Neutrophil (primary cell): ENCODE data around the gene NEK4.
A peak's percentile ranks its signal among the peaks of the same experiment; 100 is the strongest.
"Not testable (repeated sequence)": the region's sequence is repeated elsewhere in the genome, so short reads cannot be mapped to it uniquely, and the experiment has no call there.

Experiments used
- H3K27ac ChIP-seq: fragments of 200-600 bp; sonication (generic); 2 replicates; pipeline ENCODE4 v1.5.1; 2016; ENCODE audit warnings: mild to moderate bottlenecking, moderate library complexity
- H3K27me3 ChIP-seq: fragments of 200-600 bp; sonication (generic); 2 replicates; pipeline ENCODE4 v1.6.0; 2016; ENCODE audit warnings: mild to moderate bottlenecking
- H3K36me3 ChIP-seq: fragments of 200-600 bp; sonication (generic); 2 replicates; pipeline ENCODE4 v1.5.1; 2017
- H3K4me1 ChIP-seq, 2 experiments: fragments of 200-600 bp in 1 of 2; sonication (generic) in 1 of 2; 1 replicate in 1 of 2; 2 replicates in 1 of 2; pipeline versions ENCODE4 v1.5.1 to v1.6.1; 2013 to 2016; ENCODE audit warnings: low read depth in 1 of 2, low read length in 1 of 2, mild to moderate bottlenecking in 1 of 2, moderate library complexity in 1 of 2; ENCODE audit not compliant: control insufficient read depth in 1 of 2, insufficient read depth in 1 of 2
- H3K4me3 ChIP-seq, 2 experiments: fragments of 200-600 bp in 1 of 2; sonication (generic) in 1 of 2; 1 replicate in 1 of 2; 2 replicates in 1 of 2; pipeline ENCODE4 v1.5.1; 2013 to 2016; ENCODE audit warnings: low read depth in 1 of 2, low read length in 1 of 2, mild to moderate bottlenecking in 1 of 2, moderate library complexity in 1 of 2
- H3K9me3 ChIP-seq: fragments of 200-600 bp; sonication (generic); 2 replicates; pipeline ENCODE4 v1.5.1; 2016
- TF ChIP-seq, protein P1 (sequence below): fragments of 200-600 bp; sonication (generic); IDR thresholded peaks from 2 replicates; pipeline ENCODE4 v1.5.1; 2016; ENCODE audit warnings: antibody characterized with exemption

Gene NEK4

DNA sequence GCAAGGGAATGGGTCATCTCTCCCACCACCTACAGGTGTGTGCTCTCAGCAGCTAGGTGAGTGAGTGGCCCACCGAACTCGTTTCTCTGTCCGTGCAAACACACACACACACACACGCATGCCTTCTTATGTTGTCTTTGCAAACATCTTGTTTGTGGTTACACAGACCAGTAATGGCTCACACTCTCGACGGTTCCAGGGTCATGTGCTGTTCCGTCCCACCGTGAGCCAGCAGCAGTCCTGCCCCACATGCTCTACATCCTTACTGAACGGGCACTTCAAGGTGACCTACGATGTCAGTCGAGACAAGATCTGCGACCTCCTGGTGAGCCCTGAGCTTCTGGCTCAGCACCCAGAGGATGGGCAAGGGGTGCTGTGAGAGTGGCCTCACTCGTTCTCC is 11.0 kb upstream of the NEK4 start:
- H3K9me3 ChIP-seq = no peaks in the 10 kb centered on the region
- no peak overlapping the region for H3K4me3 ChIP-seq
- no peaks in the 10 kb centered on the region for H3K36me3 ChIP-seq
- TF ChIP-seq, protein P1, sequence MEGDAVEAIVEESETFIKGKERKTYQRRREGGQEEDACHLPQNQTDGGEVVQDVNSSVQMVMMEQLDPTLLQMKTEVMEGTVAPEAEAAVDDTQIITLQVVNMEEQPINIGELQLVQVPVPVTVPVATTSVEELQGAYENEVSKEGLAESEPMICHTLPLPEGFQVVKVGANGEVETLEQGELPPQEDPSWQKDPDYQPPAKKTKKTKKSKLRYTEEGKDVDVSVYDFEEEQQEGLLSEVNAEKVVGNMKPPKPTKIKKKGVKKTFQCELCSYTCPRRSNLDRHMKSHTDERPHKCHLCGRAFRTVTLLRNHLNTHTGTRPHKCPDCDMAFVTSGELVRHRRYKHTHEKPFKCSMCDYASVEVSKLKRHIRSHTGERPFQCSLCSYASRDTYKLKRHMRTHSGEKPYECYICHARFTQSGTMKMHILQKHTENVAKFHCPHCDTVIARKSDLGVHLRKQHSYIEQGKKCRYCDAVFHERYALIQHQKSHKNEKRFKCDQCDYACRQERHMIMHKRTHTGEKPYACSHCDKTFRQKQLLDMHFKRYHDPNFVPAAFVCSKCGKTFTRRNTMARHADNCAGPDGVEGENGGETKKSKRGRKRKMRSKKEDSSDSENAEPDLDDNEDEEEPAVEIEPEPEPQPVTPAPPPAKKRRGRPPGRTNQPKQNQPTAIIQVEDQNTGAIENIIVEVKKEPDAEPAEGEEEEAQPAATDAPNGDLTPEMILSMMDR = no peak
- H3K27me3 ChIP-seq = no peaks in the 10 kb centered on the region
- H3K27ac ChIP-seq = no peak overlapping the region
- no peaks in the 10 kb centered on the region for H3K4me1 ChIP-seq

DNA sequence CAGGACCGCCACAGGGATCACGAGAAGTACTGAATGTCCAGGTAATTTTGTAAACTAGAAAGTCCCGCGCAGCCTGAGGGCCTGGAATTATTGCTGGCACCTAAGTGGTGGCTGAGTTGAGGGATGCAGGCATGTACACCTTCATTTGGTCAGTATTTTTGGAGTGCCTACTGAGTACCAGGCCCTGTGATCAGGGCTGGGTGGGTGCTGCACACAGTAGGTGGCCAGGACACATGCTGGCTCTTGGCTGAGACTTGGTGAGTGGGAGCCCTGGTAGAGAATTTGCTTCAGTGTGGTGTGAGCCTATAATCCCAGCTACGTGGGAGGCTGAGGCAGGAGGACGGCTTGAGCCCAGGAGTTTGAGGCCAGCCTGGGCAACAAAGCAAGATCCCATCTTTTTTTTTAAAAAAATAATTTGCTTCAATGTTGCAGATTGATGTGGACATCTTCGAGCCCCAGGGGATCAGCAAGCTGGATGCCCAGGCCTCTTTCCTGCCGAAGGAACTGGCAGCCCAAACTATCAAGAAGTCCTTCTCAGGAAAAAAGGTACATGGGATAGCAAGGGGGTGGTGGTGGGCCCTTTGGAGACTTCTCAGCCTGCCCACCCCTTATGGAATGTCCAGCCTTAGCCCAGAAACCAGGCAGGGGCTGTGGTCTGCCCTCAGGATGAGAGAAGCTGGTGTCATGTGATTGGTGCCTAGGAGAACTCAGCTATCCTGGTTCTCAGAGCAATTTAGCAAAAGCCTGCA is 9.3 kb upstream of the NEK4 start:
- H3K9me3 ChIP-seq = no peaks in the 10 kb centered on the region
- no peaks in the 10 kb centered on the region for H3K27me3 ChIP-seq
- H3K36me3 ChIP-seq = no peaks in the 10 kb centered on the region
- H3K4me1 ChIP-seq = no peaks in the 10 kb centered on the region
- peak overlapping the region; percentile 61 for H3K27ac ChIP-seq
- TF ChIP-seq, protein P1 = no peak
- no peak overlapping the region for H3K4me3 ChIP-seq

DNA sequence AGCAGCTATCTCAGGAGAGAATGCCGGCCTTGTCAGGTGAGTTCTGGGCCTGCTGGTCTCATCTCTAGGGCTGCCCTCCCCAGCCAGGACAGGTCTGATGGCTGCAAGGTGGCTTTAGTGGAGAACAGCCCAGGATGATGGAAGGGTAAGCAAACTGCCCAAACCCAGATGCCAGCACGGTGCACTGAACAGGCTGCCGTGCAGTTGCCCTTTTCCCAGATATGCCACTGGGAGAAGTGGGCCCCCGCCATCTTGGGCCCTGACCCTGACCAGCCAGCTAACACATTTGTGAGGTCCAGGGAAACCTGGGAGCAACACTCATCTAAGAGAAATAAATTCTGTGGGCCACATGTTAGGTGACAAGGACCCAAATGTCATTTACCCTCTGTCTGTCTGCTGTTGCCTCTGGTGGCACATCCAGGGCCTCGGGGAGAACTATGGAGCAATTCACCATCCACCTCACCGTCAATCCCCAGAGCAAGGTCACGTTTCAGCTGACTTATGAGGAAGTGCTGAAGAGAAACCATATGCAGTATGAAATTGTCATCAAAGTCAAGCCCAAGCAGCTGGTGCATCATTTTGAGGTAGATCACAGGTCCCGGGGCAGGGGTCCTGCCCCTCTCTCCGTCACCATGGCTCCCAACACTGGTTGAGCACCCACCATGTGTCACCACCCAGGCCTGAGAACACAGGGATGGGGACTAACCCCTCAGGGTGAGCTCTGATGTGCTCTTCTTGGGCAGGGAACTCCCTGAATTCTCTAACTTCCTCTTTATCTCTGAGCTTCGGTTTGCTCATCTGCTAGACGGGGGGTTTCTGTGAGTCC is 8.5 kb upstream of the NEK4 start:
- H3K36me3 ChIP-seq = no peaks in the 10 kb centered on the region

DNA sequence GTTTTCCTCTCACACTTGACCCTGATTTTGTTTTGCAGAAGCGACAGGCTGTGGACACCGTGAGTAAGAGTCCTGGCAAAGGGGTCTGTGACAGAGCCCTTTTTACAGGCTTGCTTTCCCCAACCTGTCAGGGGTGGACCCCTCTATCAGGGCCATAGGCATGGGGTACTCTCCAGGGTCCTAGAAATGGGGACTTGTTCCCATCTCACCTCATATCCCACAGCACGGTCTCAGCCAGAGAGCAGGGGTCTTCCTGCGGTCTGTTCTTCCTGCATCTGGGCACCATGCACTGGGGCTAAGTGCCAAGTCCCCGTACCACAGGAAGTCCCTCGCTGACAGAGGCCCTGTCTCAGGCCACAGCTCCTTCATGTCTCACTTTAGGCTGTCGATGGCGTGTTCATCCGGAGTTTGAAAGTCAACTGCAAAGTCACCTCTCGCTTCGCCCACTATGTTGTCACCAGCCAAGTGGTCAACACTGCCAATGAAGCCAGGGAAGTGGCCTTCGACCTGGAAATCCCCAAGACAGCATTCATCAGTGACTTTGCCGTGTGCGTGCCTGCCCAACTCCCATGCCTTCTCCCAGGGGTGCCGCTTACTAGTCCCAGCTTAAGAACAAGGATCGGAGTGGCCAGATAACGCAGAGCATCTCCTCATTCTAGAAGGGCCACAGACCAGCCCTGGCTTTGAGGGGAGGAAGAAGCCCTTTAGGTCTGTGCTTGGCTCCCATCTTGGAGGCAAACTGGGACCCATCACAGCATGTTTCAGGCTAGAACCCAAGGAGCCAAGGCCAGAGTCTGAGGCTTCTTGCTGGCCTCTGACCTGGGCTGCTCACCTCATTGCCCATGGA is 7.4 kb upstream of the NEK4 start:
- no peak overlapping the region for H3K27ac ChIP-seq
- no peak overlapping the region for H3K4me3 ChIP-seq
- H3K36me3 ChIP-seq = no peaks in the 10 kb centered on the region
- TF ChIP-seq, protein P1 = no peak
- no peaks in the 10 kb centered on the region for H3K4me1 ChIP-seq
- H3K9me3 ChIP-seq = no peaks in the 10 kb centered on the region
- no peaks in the 10 kb centered on the region for H3K27me3 ChIP-seq

More for the DNA sequence above, 8.5 kb upstream of the NEK4 start:
- no peak overlapping the region for H3K4me3 ChIP-seq
- H3K4me1 ChIP-seq = no peaks in the 10 kb centered on the region
- H3K27me3 ChIP-seq = no peaks in the 10 kb centered on the region
- no peaks in the 10 kb centered on the region for H3K9me3 ChIP-seq
- TF ChIP-seq, protein P1 = no peak
- H3K27ac ChIP-seq = peak overlapping the region; percentile 61

DNA sequence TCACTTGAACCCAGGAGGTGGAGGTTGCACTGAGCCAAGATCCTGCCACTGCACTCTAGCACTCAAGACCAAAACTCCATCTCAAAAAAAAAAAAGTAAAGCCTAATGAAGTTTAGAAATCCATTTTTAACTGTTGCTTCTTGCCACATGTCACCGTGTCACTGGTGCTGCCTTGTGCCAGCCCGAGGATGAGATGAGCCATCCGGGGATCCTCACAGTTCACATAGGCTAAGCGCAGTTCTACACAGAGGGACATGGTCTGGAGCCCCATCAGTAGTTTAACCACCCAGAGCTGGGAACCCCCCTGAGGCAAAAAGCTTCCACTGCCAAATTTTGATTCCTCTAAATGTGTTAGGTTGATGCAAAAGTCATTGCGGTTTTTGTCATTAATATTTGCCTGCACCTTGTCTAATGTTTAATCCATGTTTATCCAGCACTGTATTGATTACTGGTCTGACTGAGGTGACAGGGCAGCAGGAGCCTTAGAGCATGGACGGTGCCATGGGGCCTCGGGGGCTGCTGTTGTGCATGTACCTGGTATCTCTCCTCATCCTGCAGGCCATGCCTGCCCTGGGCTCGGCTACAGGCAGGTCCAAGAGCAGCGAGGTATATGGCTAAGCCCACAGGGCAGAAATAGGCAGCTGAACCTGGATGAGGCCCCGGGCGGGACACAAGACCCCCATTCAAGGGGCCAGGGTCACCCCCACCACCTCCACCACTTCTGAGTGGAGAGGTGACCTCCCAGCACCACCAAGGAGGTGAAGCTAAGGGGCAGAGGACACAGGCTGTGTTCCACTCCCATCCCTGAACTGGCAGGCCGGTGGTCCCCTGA is 6.6 kb upstream of the NEK4 start, which contains the start of gene ITIH1:
TSS of gene ITIH1 (plus strand) at position 473 of the 832 bp plus-strand sequence. CDS start at position 490, 17 bp downstream.
- TF ChIP-seq, protein P1 = no peak
- no peak within 1 kb of the TSS for H3K4me3 ChIP-seq
- no peaks in the 10 kb centered on the region for H3K4me1 ChIP-seq
- H3K27me3 ChIP-seq = no peaks in the 10 kb centered on the region
- H3K36me3 ChIP-seq = no peaks in the 10 kb centered on the region
- H3K9me3 ChIP-seq = no peaks in the 10 kb centered on the region
- no peak within 1 kb of the TSS for H3K27ac ChIP-seq

DNA sequence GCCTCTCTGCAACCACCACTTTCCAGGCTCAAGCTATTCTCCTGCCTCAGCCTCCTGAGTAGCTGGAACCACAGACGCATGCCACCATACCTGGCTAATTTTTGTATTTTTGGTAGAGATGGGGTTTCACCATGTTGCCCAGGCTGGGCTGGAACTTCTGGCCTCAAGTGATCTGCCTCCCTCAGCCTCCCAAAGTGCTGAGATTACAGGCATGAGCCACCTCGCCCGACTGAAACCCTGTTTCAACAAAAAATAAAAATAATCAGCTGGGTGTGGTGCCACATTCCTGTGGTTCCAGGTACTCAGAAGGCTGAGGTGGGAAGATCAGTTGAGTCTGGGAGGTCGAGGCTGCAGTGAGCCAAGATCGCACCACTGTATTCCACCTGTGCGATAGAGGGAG is 5.7 kb upstream of the NEK4 start:
- not testable (repeated sequence) for H3K9me3 ChIP-seq, H3K4me3 ChIP-seq, H3K36me3 ChIP-seq, H3K27ac ChIP-seq, H3K4me1 ChIP-seq, H3K27me3 ChIP-seq
